ENCODE results near the gene MS4A7. TPM values are rescaled to one million over a fixed set of nuclear protein-coding genes. Genes with fewer than 3 reads are reported as not detected.
"Not testable (repeated sequence)": the region's sequence is repeated elsewhere in the genome, so short reads cannot be mapped to it uniquely, and the experiment has no call there.

Gene MS4A7
- total and polyA plus RNA-seq, 11 donors = 2.7 to 57.1 (median 8.3) TPM

- ATAC-seq (peak; percentile 55 to 80 (median 72)), DNase-seq (peak in 4 of 5 donors; percentile 28 to 60 (median 40))
- Histone ChIP-seq H3K4me1 (peaks cover 0 to 20% (median 0%) of the 10 kb centered on the region in 12 donors), H3K4me3 (peak overlapping the region in 1 of 12 donors; percentile 38), H3K9me3 (peaks cover 0 to 15% (median 0%) of the 10 kb centered on the region in 12 donors), H3K36me3 (no peaks in the 10 kb centered on the region), H3K27ac (peak overlapping the region in 3 of 12 donors; percentile 22 to 86 (median 39)), H3K27me3 (peaks cover 0 to 11% (median 0%) of the 10 kb centered on the region in 9 donors)
- intact Hi-C loops (cut with DNase I) = loop anchor here in 9 of 10 donors (2.0 to 5.0 kb wide), 3 partner anchors 123 to 255 kb away; no protein-coding TSS in a partner anchor
- 51 to 58% (median 55%) methylated on average over 7 of the region's 7 CpGs for WGBS, 4 donors
- TF ChIP-seq, protein P1, sequence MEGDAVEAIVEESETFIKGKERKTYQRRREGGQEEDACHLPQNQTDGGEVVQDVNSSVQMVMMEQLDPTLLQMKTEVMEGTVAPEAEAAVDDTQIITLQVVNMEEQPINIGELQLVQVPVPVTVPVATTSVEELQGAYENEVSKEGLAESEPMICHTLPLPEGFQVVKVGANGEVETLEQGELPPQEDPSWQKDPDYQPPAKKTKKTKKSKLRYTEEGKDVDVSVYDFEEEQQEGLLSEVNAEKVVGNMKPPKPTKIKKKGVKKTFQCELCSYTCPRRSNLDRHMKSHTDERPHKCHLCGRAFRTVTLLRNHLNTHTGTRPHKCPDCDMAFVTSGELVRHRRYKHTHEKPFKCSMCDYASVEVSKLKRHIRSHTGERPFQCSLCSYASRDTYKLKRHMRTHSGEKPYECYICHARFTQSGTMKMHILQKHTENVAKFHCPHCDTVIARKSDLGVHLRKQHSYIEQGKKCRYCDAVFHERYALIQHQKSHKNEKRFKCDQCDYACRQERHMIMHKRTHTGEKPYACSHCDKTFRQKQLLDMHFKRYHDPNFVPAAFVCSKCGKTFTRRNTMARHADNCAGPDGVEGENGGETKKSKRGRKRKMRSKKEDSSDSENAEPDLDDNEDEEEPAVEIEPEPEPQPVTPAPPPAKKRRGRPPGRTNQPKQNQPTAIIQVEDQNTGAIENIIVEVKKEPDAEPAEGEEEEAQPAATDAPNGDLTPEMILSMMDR (IDR thresholded peaks at IDR 0.05) = peak; percentile 54 to 80 (median 69)
- TF ChIP-seq POLR2A (IDR thresholded peaks at IDR 0.05) = no peak
Measured at GRCh38 chr11:60363542-60364470, 14.5 kb upstream of the MS4A7 start.

- Histone ChIP-seq H3K4me1 (peaks cover 0 to 20% (median 0%) of the 10 kb centered on the region in 12 donors), H3K27ac (peak overlapping the region in 1 of 12 donors; percentile 72), H3K27me3 (peaks cover 0 to 16% (median 0%) of the 10 kb centered on the region in 9 donors)
- H3K4me3 ChIP-seq; ATAC-seq; DNase-seq; H3K36me3 ChIP-seq; H3K9me3 ChIP-seq; intact Hi-C loops (cut with DNase I): not testable (repeated sequence)
- 86 to 95% (median 88%) methylated on average over 15 of the region's 15 CpGs for WGBS, 4 donors
Measured at GRCh38 chr11:60366262-60366904, 11.9 kb upstream of the MS4A7 start.

DNA sequence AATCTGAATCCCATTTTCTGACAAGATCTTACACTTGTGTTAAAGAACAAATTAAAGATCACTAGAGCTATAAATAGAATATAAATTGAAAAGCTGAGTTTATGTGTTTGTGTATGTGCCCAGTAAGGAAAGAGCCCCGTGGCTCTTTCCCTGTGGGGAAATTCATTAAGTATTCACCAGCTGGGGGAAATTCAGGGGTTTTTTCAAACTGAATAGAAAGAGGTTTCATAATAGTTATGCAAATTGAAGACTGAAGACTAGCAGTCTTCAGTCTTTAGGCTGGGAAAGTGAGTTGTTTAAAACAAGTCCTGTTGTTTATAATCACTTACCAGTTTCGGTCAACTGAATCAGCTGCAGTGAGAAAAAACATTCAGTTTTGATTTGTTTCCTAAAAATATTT, 11.3 kb upstream of the MS4A7 start:
- intact Hi-C loops (cut with DNase I) = no loop called here
- H3K4me1 ChIP-seq = peaks cover 0 to 20% (median 0%) of the 10 kb centered on the region in 12 donors

DNA sequence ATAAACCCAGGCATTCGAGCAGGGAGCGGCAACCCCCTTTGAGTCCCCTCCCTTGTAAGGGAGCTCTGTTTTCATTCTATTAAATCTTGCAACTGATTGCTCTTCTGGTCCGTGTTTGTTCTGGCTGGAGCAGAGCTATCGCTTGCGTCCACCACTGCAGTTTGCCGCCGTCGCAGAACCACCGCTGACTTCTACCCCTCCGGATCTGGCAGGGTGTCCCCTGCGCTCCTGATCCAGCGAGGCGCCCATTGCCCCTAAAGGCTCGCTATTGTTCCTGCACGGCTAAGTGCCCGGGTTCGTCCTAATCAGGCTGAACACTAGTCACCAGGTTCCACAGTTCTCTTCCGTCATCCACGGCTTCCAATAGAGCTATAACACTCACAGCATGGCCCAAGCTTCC, 10.4 kb upstream of the MS4A7 start:
- Histone ChIP-seq H3K4me3 (no peak overlapping the region), H3K36me3 (no peaks in the 10 kb centered on the region), H3K27ac (peak overlapping the region in 1 of 12 donors; percentile 72), H3K27me3 (peaks cover 0 to 16% (median 0%) of the 10 kb centered on the region in 9 donors), H3K9me3 (no peaks in the 10 kb centered on the region), H3K4me1 (peaks cover 0 to 17% (median 0%) of the 10 kb centered on the region in 12 donors)
- TF ChIP-seq POLR2A (IDR thresholded peaks at IDR 0.05) = no peak
- TF ChIP-seq, protein P1 (IDR thresholded peaks at IDR 0.05) = no peak
- ATAC-seq (no peak), DNase-seq (no peak)
- intact Hi-C loops (cut with DNase I) = no loop called here
- 88 to 96% (median 91%) methylated on average over 19 of the region's 19 CpGs for WGBS, 4 donors

More for the DNA sequence above, 11.3 kb upstream of the MS4A7 start:
- TF ChIP-seq, protein P1 (IDR thresholded peaks at IDR 0.05) = no peak
- TF ChIP-seq POLR2A (IDR thresholded peaks at IDR 0.05) = no peak
- peak overlapping the region in 1 of 12 donors; percentile 72 for H3K27ac ChIP-seq
- WGBS, 4 donors = 56 to 66% (median 62%) methylated on average over 2 of the region's 2 CpGs
- DNase-seq (no peak), ATAC-seq (no peak)
- H3K9me3 ChIP-seq = no peaks in the 10 kb centered on the region
- H3K36me3 ChIP-seq = no peaks in the 10 kb centered on the region
- H3K4me3 ChIP-seq = no peak overlapping the region
- peaks cover 0 to 16% (median 0%) of the 10 kb centered on the region in 9 donors for H3K27me3 ChIP-seq
